H9 (cell line): ENCODE results near the gene NRP1. TPM values are rescaled to one million over a fixed set of nuclear protein-coding genes. Genes with fewer than 3 reads are reported as not detected.

Experiments
- DNase-seq: peaks from one replicate; pipeline ENCODE4 v3.0.0-alpha.2; 2017
- H2AFZ ChIP-seq: one replicate; pipeline ENCODE4 v1.6.1; 2013; ENCODE audit warnings: mild to moderate bottlenecking, low read length, control low read depth, moderate library complexity
- H2AK5ac ChIP-seq: 2 replicates; pipeline ENCODE4 v1.6.1; 2013; ENCODE audit warnings: low read length, control low read depth, mixed read lengths; ENCODE audit not compliant: insufficient read length
- H2BK120ac ChIP-seq: one replicate; pipeline ENCODE4 v1.6.1; 2013; ENCODE audit warnings: low read depth, mild to moderate bottlenecking, low read length, control low read depth, inconsistent platforms; ENCODE audit not compliant: poor library complexity, severe bottlenecking
- H2BK12ac ChIP-seq: 2 replicates; pipeline ENCODE4 v1.6.1; 2013; ENCODE audit warnings: low read length, control low read depth, mixed read lengths, low read depth; ENCODE audit not compliant: insufficient read length
- H2BK15ac ChIP-seq: 2 replicates; pipeline ENCODE4 v1.6.1; 2013; ENCODE audit warnings: low read depth, low read length, control low read depth
- H2BK20ac ChIP-seq: one replicate; pipeline ENCODE4 v1.6.1; 2013; ENCODE audit warnings: low read depth, mild to moderate bottlenecking, low read length, control low read depth, inconsistent platforms; ENCODE audit not compliant: poor library complexity, severe bottlenecking
- H2BK5ac ChIP-seq: 2 replicates; pipeline ENCODE4 v1.6.1; 2013; ENCODE audit warnings: low read length, control low read depth, mixed read lengths; ENCODE audit not compliant: insufficient read length
- H3K14ac ChIP-seq: 2 replicates; pipeline ENCODE4 v1.6.1; 2013; ENCODE audit warnings: low read length, control low read depth; ENCODE audit not compliant: insufficient read depth
- H3K18ac ChIP-seq: 2 replicates; pipeline ENCODE4 v1.6.1; 2013; ENCODE audit warnings: low read depth, mild to moderate bottlenecking, mixed read lengths, low read length, control low read depth; ENCODE audit not compliant: insufficient read length
- H3K23ac ChIP-seq: 2 replicates; pipeline ENCODE4 v1.6.1; 2013; ENCODE audit warnings: low read length, control low read depth, mixed read lengths, low read depth; ENCODE audit not compliant: insufficient read length
- H3K23me2 ChIP-seq: 2 replicates; pipeline ENCODE4 v1.6.1; 2013; ENCODE audit warnings: low read depth, mild to moderate bottlenecking, mixed read lengths, low read length, control low read depth; ENCODE audit not compliant: insufficient read length, poor library complexity, severe bottlenecking
- H3K27ac ChIP-seq: 2 replicates; pipeline ENCODE4 v1.5.1; 2013; ENCODE audit warnings: low read length, control low read depth, mixed read lengths, low read depth; ENCODE audit not compliant: insufficient read length
- H3K27me3 ChIP-seq: 2 replicates; pipeline ENCODE4 v1.6.1; 2013; ENCODE audit warnings: low read length, control low read depth, inconsistent platforms; ENCODE audit not compliant: insufficient read depth
- H3K4ac ChIP-seq: 2 replicates; pipeline ENCODE4 v1.6.1; 2013; ENCODE audit warnings: low read depth, mild to moderate bottlenecking, control low read depth, inconsistent platforms, low read length, moderate library complexity
- H3K4me1 ChIP-seq: 2 replicates; pipeline ENCODE4 v1.6.1; 2013; ENCODE audit warnings: low read length, control low read depth, inconsistent platforms; ENCODE audit not compliant: insufficient read depth
- H3K4me2 ChIP-seq: 2 replicates; pipeline ENCODE4 v1.6.1; 2013; ENCODE audit warnings: low read length, control low read depth, mixed read lengths; ENCODE audit not compliant: insufficient read length, insufficient read depth
- H3K56ac ChIP-seq: 2 replicates; pipeline ENCODE4 v1.6.1; 2013; ENCODE audit warnings: low read depth, mild to moderate bottlenecking, mixed read lengths, low read length, control low read depth; ENCODE audit not compliant: insufficient read length
- H3K79me1 ChIP-seq: 2 replicates; pipeline ENCODE4 v1.6.1; 2013; ENCODE audit warnings: low read depth, mild to moderate bottlenecking, moderate library complexity, low read length, control low read depth, inconsistent platforms; ENCODE audit not compliant: insufficient read depth, poor library complexity, severe bottlenecking
- H3K79me2 ChIP-seq: 2 replicates; pipeline ENCODE4 v1.6.1; 2013; ENCODE audit warnings: low read length, control low read depth, inconsistent platforms; ENCODE audit not compliant: insufficient read depth
- H3K9ac ChIP-seq: 2 replicates; pipeline ENCODE4 v1.6.1; 2013; ENCODE audit warnings: low read length, control low read depth, mixed read lengths; ENCODE audit not compliant: insufficient read length; ENCODE audit errors: extremely low read depth
- H3K9me3 ChIP-seq: one replicate; pipeline ENCODE4 v1.6.1; 2013; ENCODE audit warnings: low read depth, low read length, inconsistent platforms; ENCODE audit not compliant: control insufficient read depth
- H3T11ph ChIP-seq: one replicate; pipeline ENCODE4 v1.6.1; 2013; ENCODE audit warnings: mild to moderate bottlenecking, low read length, control low read depth, inconsistent platforms
- H4K20me1 ChIP-seq: one replicate; pipeline ENCODE4 v1.6.1; 2013; ENCODE audit not compliant: control insufficient read depth, insufficient read length, insufficient read depth
- H4K5ac ChIP-seq: 2 replicates; pipeline ENCODE4 v1.6.1; 2013; ENCODE audit warnings: low read depth, mild to moderate bottlenecking, mixed read lengths, low read length, control low read depth; ENCODE audit not compliant: insufficient read length
- H4K8ac ChIP-seq: replicated peaks from 2 replicates; pipeline ENCODE4 v1.6.1; 2013; ENCODE audit warnings: low read length, control low read depth, mixed read lengths, low read depth; ENCODE audit not compliant: insufficient read length
- H4K91ac ChIP-seq: 2 replicates; pipeline ENCODE4 v1.6.1; 2013; ENCODE audit warnings: low read depth, mild to moderate bottlenecking, moderate library complexity, mixed read lengths, low read length, control low read depth; ENCODE audit not compliant: insufficient read length
- H3K27ac Mint-ChIP-seq, 3 experiments: 2 replicates in 2 of 3; 3 replicates in 1 of 3; pipeline ENCODE4 v1.8.0; 2020 to 2021; ENCODE audit warnings: mixed read lengths in 3 of 3, mild to moderate bottlenecking in 1 of 3, moderate library complexity in 1 of 3
- H3K27me3 Mint-ChIP-seq: 2 replicates; pipeline ENCODE4 v1.8.0; 2021; ENCODE audit warnings: low read depth, mild to moderate bottlenecking, moderate library complexity, mixed read lengths
- H3K36me3 Mint-ChIP-seq, 3 experiments: 2 replicates in 2 of 3; 3 replicates in 1 of 3; pipeline ENCODE4 v1.8.0; 2020 to 2021; ENCODE audit warnings: low read depth in 3 of 3, mixed read lengths in 3 of 3; ENCODE audit not compliant: insufficient read depth in 1 of 3
- H3K4me1 Mint-ChIP-seq, 2 experiments: 2 replicates each; pipeline ENCODE4 v1.8.0; 2020; ENCODE audit warnings: mixed read lengths in 2 of 2
- H3K4me3 Mint-ChIP-seq, 2 experiments: 2 replicates in 1 of 2; 3 replicates in 1 of 2; pipeline ENCODE4 v1.8.0; 2020 to 2021; ENCODE audit warnings: mild to moderate bottlenecking in 2 of 2, mixed read lengths in 2 of 2, moderate library complexity in 1 of 2
- H3K9me3 Mint-ChIP-seq, 2 experiments: 2 replicates in 1 of 2; 3 replicates in 1 of 2; pipeline ENCODE4 v1.8.0; 2020; ENCODE audit warnings: mild to moderate bottlenecking in 2 of 2, mixed read lengths in 2 of 2, moderate library complexity in 1 of 2
- WGBS: extraction: QIAGEN DNeasy Blood & Tissue Kit; methylation state at CpG from one replicate; pipeline ENCODE4 v1.1.7; 2013; ENCODE audit warnings: missing lambda C conversion rate, low lambda C conversion rate, mixed read lengths; ENCODE audit not compliant: insufficient read length; ENCODE audit errors: extremely low coverage; 5-methylcytosine and 5-hydroxymethylcytosine counted together
- total RNA-seq: library from RNA; stranded (reverse); gene quantifications from 2 replicates; pipeline ENCODE4 v1.2.1, GENCODE V29; 2021
- TF ChIP-seq, protein P1 (sequence below): fragments of 200-600 bp; sonication (generic); conservative IDR thresholded peaks from 3 replicates; pipeline ENCODE4 v1.8.0; 2021; ENCODE audit warnings: antibody characterized with exemption, mild to moderate bottlenecking

Gene NRP1
- total RNA-seq, 1 experiment from 2014 or later = 4.6 TPM

DNA sequence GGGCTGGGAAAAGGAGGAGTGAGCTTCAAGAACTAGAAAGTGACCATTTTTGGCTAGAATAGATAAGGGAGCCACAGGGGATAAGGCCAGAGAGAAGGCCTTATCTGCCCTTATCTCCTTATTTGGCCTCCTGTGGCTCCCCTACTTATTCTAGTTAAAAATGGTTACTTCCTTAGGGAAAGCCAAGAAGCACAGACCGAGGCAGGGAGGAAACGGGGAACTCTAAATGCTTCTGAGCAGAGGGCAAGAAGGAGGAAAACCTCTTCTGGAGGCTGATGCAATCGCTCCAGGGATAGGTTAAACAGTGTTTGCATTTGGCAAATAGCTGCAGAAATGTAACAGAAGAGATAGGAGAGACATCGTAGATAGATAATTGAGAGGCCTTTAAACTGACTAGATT lies 18.6 kb downstream of the NRP1 start:
- H3K9me3 ChIP-seq = no peaks in the 10 kb centered on the region
- no peaks in the 10 kb centered on the region for H3K27me3 ChIP-seq
- peaks cover 2% of the 10 kb centered on the region; the same call in 1 of the 2 replicates for H3K4me1 ChIP-seq
- no peak overlapping the region for H2AK5ac ChIP-seq
- H3T11ph ChIP-seq = no peak overlapping the region
- WGBS = no CpG with 5 or more reads among the region's 4 CpGs
- H3K4me2 ChIP-seq = no peak overlapping the region
- peaks cover 0 to 5% (median 0%) of the 10 kb centered on the region in 3 experiments; a peak in 3 of 7 replicates for H3K36me3 Mint-ChIP-seq
- no peak overlapping the region for H3K56ac ChIP-seq
- H4K5ac ChIP-seq = no peak overlapping the region
- H3K4me3 Mint-ChIP-seq = no peak overlapping the region
- H3K4ac ChIP-seq = no peak overlapping the region
- no peaks in the 10 kb centered on the region for H3K79me1 ChIP-seq
- H3K4me1 Mint-ChIP-seq = peaks cover 6 to 9% of the 10 kb centered on the region in 2 experiments; a peak in 3 of 4 replicates
- no peak overlapping the region for H2BK20ac ChIP-seq
- H3K27ac ChIP-seq = no peak overlapping the region
- H3K79me2 ChIP-seq = no peaks in the 10 kb centered on the region
- H2BK5ac ChIP-seq = no peak overlapping the region
- H3K9me3 Mint-ChIP-seq = peaks cover 0 to 5% of the 10 kb centered on the region in 2 experiments; a peak in 2 of 5 replicates
- no peak overlapping the region for H4K8ac ChIP-seq
- H3K27ac Mint-ChIP-seq = no peak overlapping the region
- no peak for DNase-seq
- H3K14ac ChIP-seq = no peak overlapping the region
- no peak overlapping the region for H4K91ac ChIP-seq
- H3K23me2 ChIP-seq = no peaks in the 10 kb centered on the region
- H3K9ac ChIP-seq = no peak overlapping the region
- H3K23ac ChIP-seq = no peak overlapping the region
- no peak overlapping the region for H3K18ac ChIP-seq
- H3K27me3 Mint-ChIP-seq = no peaks in the 10 kb centered on the region
- TF ChIP-seq, protein P1, sequence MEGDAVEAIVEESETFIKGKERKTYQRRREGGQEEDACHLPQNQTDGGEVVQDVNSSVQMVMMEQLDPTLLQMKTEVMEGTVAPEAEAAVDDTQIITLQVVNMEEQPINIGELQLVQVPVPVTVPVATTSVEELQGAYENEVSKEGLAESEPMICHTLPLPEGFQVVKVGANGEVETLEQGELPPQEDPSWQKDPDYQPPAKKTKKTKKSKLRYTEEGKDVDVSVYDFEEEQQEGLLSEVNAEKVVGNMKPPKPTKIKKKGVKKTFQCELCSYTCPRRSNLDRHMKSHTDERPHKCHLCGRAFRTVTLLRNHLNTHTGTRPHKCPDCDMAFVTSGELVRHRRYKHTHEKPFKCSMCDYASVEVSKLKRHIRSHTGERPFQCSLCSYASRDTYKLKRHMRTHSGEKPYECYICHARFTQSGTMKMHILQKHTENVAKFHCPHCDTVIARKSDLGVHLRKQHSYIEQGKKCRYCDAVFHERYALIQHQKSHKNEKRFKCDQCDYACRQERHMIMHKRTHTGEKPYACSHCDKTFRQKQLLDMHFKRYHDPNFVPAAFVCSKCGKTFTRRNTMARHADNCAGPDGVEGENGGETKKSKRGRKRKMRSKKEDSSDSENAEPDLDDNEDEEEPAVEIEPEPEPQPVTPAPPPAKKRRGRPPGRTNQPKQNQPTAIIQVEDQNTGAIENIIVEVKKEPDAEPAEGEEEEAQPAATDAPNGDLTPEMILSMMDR = no peak
- H2BK12ac ChIP-seq = no peak overlapping the region
- no peak overlapping the region for H2BK120ac ChIP-seq
- no peak overlapping the region for H2AFZ ChIP-seq
- H2BK15ac ChIP-seq = no peak overlapping the region
- no peaks in the 10 kb centered on the region for H4K20me1 ChIP-seq
